ENCODE measurements around the gene CLCNKB. TPM values are rescaled to one million over a fixed set of nuclear protein-coding genes. Genes with fewer than 3 reads are reported as not detected.
"Not testable (repeated sequence)": the region's sequence is repeated elsewhere in the genome, so short reads cannot be mapped to it uniquely, and the experiment has no call there.

The CLCNKB gene
- total RNA-seq, 1 donor from 2014 or later = 1.6 TPM

DNA sequence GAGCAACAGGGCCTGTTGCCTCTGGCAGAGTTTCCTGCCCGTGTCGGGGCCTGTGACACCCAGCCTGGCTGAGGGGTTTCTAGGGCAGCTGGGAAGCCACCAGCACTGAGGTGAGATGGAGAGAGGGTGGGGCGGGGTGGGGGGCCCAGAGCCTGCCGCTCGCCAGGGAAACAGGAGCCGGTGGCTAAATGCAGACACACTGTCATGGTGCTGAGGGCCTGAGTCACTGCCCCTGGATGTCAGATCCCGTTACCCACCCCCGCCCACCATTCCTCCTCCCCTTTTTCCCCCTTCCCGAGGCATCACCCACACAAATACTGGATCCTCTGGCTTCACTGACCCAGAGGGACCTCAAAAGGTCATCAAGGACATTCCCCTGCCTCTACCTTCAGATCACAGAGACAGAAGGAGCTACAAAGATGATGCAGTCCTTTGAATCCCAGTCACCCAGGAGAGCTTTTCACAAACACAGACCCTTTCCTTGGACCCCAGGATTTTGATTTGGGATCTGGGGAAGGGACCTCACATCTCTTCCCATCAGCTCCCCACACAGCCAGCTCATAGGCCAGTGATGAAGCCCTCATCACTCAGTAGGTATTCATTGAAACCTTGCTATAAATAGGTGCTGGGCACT is 23.8 kb upstream of the CLCNKB start:
- Mint-ChIP-seq H3K9me3 (no peaks in the 10 kb centered on the region), H3K4me3 (no peak overlapping the region), H3K4me1 (ENCODE audit: unreplicated experiment) (peaks cover 26% of the 10 kb centered on the region), H3K27ac (peak overlapping the region; percentile 31), H3K36me3 (no peaks in the 10 kb centered on the region), H3K27me3 (peaks cover 8% of the 10 kb centered on the region)
- DNase-seq (ENCODE audit: extremely low spot score, unreplicated experiment) = no peak
- TF ChIP-seq, protein P1, sequence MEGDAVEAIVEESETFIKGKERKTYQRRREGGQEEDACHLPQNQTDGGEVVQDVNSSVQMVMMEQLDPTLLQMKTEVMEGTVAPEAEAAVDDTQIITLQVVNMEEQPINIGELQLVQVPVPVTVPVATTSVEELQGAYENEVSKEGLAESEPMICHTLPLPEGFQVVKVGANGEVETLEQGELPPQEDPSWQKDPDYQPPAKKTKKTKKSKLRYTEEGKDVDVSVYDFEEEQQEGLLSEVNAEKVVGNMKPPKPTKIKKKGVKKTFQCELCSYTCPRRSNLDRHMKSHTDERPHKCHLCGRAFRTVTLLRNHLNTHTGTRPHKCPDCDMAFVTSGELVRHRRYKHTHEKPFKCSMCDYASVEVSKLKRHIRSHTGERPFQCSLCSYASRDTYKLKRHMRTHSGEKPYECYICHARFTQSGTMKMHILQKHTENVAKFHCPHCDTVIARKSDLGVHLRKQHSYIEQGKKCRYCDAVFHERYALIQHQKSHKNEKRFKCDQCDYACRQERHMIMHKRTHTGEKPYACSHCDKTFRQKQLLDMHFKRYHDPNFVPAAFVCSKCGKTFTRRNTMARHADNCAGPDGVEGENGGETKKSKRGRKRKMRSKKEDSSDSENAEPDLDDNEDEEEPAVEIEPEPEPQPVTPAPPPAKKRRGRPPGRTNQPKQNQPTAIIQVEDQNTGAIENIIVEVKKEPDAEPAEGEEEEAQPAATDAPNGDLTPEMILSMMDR (conservative IDR thresholded peaks at IDR 0.05) = no peak

DNA sequence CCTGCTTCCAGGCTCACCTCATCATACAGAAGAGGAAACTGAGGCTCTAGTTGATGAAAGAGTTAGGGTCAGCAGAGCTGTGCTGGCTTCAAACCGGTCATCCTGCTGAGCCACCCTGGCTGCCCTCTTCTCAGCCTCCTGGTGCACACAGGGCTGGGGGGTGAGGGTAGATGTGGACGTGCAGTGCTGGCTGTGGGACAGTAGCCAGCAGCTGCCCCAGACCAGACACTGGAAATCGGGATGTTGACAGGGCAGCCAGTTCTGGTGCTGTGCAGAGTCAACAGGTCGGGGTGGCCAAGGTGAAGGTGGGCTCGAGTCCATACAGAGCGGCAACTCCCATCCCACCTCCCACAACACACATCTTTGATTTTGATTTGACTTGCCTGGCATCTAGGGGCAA is 23.3 kb upstream of the CLCNKB start:
- H3K27ac Mint-ChIP-seq = no peak overlapping the region
- H3K36me3 Mint-ChIP-seq = no peaks in the 10 kb centered on the region
- no peak for DNase-seq (ENCODE audit: extremely low spot score, unreplicated experiment)
- H3K4me3 Mint-ChIP-seq = no peak overlapping the region
- peaks cover 9% of the 10 kb centered on the region for H3K27me3 Mint-ChIP-seq
- peaks cover 22% of the 10 kb centered on the region for H3K4me1 Mint-ChIP-seq (ENCODE audit: unreplicated experiment)
- no peaks in the 10 kb centered on the region for H3K9me3 Mint-ChIP-seq
- TF ChIP-seq, protein P1 (conservative IDR thresholded peaks at IDR 0.05) = no peak

DNA sequence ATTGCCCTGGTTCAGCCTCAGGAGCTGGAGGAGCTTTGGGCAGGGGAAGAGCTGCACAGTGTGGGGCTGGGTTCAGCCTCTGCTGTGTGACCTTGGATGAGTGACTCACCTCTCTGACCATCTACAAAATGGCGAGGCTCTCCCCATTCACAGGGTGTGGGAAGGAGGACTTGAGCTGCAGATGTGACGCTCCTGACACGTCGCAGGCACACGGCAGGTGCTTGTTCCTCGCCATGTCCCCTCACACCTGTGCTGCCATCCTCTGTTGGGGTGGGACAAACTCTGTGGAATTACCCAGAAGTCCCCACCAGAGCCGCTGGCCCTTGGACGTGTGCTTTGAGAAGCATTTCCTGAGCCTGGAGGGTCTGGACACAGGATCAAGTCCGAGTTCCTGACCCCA is 22.7 kb upstream of the CLCNKB start:
- H3K36me3 Mint-ChIP-seq; DNase-seq (ENCODE audit: extremely low spot score, unreplicated experiment); H3K27me3 Mint-ChIP-seq; H3K9me3 Mint-ChIP-seq; H3K4me3 Mint-ChIP-seq; H3K27ac Mint-ChIP-seq: not testable (repeated sequence)
- peaks cover 22% of the 10 kb centered on the region for H3K4me1 Mint-ChIP-seq (ENCODE audit: unreplicated experiment)

DNA sequence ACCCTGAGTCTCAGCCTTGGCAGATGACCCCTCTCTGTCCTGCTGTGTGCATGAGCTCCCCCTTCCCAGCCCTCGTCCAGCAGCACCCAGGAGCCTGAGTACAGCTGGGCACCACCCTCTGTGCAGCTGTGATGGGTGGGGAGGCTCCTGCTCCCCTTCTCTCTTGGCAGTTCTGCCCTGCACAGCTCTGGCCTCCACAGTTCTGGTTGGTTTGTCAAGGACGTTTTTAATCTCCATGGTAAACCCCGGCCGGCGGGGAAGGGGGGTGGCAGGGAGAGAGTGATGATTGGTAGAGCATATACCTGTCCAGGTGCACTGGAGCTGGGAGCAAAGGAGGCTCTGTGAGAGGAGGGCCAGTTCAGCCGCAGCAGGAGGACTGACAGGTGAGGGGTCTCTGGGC is 21.9 kb upstream of the CLCNKB start, which contains the start of gene CLCNKA:
Gene CLCNKA (plus strand): TSS at position 356 of the 400 bp plus-strand sequence. CDS start 584 bp downstream, outside the sequence.
- Mint-ChIP-seq H3K27me3 (peaks cover 9% of the 10 kb centered on the region), H3K27ac (peak within 1 kb of the TSS; percentile 34), H3K9me3 (no peaks in the 10 kb centered on the region), H3K36me3 (no peaks in the 10 kb centered on the region), H3K4me1 (ENCODE audit: unreplicated experiment) (peaks cover 22% of the 10 kb centered on the region), H3K4me3 (no peak within 1 kb of the TSS)
- DNase-seq (ENCODE audit: extremely low spot score, unreplicated experiment) = no peak
- TF ChIP-seq, protein P1 (conservative IDR thresholded peaks at IDR 0.05) = no peak

GRCh38 chr1:16022393-16022792 is 21.2 kb upstream of the CLCNKB start:
- Mint-ChIP-seq H3K36me3 (no peaks in the 10 kb centered on the region), H3K27me3 (peaks cover 9% of the 10 kb centered on the region), H3K4me3 (no peak overlapping the region), H3K4me1 (ENCODE audit: unreplicated experiment) (peaks cover 22% of the 10 kb centered on the region), H3K9me3 (no peaks in the 10 kb centered on the region), H3K27ac (no peak overlapping the region)
- no peak for DNase-seq (ENCODE audit: extremely low spot score, unreplicated experiment)
- TF ChIP-seq, protein P1 (conservative IDR thresholded peaks at IDR 0.05) = no peak

GRCh38 chr1:16023050-16023653 is 20.4 kb upstream of the CLCNKB start:
- TF ChIP-seq, protein P1 (conservative IDR thresholded peaks at IDR 0.05) = no peak
- Mint-ChIP-seq H3K9me3 (no peaks in the 10 kb centered on the region), H3K27ac (no peak overlapping the region), H3K27me3 (peaks cover 9% of the 10 kb centered on the region), H3K36me3 (no peaks in the 10 kb centered on the region), H3K4me1 (ENCODE audit: unreplicated experiment) (peaks cover 20% of the 10 kb centered on the region), H3K4me3 (no peak overlapping the region)
- DNase-seq (ENCODE audit: extremely low spot score, unreplicated experiment) = no peak

DNA sequence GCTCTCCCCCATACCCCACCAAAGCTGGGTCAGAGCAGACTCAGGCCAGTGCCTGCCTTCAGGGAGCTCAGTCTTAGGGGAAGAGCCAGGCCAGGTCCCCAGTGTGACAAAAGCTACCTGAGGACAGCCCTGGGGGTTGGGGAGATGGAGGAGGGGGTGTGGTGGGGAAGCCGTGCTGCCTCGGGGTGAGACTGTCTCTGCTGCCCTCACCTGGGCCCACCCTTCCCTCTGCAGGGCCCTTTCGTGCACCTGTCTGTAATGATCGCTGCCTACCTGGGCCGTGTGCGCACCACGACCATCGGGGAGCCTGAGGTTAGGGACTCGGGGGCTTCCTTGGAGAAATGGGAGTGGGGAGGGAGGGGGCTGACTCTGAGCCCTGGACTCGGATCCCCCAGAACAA is 17.3 kb upstream of the CLCNKB start:
- not testable (repeated sequence) for H3K36me3 Mint-ChIP-seq; H3K27ac Mint-ChIP-seq; H3K4me1 Mint-ChIP-seq (ENCODE audit: unreplicated experiment); H3K27me3 Mint-ChIP-seq; H3K4me3 Mint-ChIP-seq; DNase-seq (ENCODE audit: extremely low spot score, unreplicated experiment); H3K9me3 Mint-ChIP-seq
